Posterior cingulate gyrus (tissue), 11 donors: Measurements from ENCODE around the gene RHOF.

Experiments
- DNase-seq, 10 donors: peaks; one replicate each; pipeline versions ENCODE4 v3.0.0 to v3.0.0-alpha.2; 2020 to 2021; ENCODE audit warnings: mixed read lengths in 3 of 10
- intact Hi-C: fragments of 100-400 bp; cut with DNase I; formaldehyde crosslinking; loops from one replicate; pipeline ENCODE4 v1.15.1; 2023

Gene RHOF

GRCh38 chr12:121822393-121823100 is 29.1 kb upstream of the RHOF start:
- peak in 2 of 10 donors; percentile 48 to 64 for DNase-seq
- intact Hi-C loops, result no loop called here

- peak in 2 of 10 donors; percentile 18 to 62 for DNase-seq
- intact Hi-C loops, result no loop called here
These were observed 26.6 kb upstream of the RHOF start for GRCh38 chr12:121820056-121820455.

GRCh38 chr12:121819212-121819949 is 25.9 kb upstream of the RHOF start:
- intact Hi-C loops, result no loop called here
- DNase-seq, result peak in 2 of 10 donors; percentile 52 to 55

- intact Hi-C loops, result no loop called here
These were observed 24.2 kb upstream of the RHOF start for GRCh38 chr12:121817648-121818043.

GRCh38 chr12:121816925-121817647 is 23.6 kb upstream of the RHOF start:
- intact Hi-C loops, result no loop called here
- peak in 2 of 10 donors; percentile 61 for DNase-seq

More at GRCh38 chr12:121817648-121818043, 24.2 kb upstream of the RHOF start:
- DNase-seq, result peak in 2 of 10 donors; percentile 26 to 75

- peak in 1 of 10 donors; percentile 4 for DNase-seq
- intact Hi-C loops, result no loop called here
These were observed 21.8 kb upstream of the RHOF start for GRCh38 chr12:121815263-121815662.

GRCh38 chr12:121814429-121815119 is 21.1 kb upstream of the RHOF start:
- peak in 3 of 10 donors; percentile 25 to 71 (median 63) for DNase-seq
- intact Hi-C loops, result loop anchor here (5.0 kb wide), 1 partner anchor 37 kb away; no protein-coding TSS in a partner anchor

GRCh38 chr12:121813951-121814350 is 20.5 kb upstream of the RHOF start:
- peak in 2 of 10 donors; percentile 27 to 53 for DNase-seq
- intact Hi-C loops, result loop anchor here (5.0 kb wide), 1 partner anchor 37 kb away; no protein-coding TSS in a partner anchor

- DNase-seq, result peak in 3 of 10 donors; percentile 19 to 75 (median 71)
- intact Hi-C loops, result loop anchor here (1.0 to 5.0 kb wide), 2 partner anchors 18 to 36 kb away; no protein-coding TSS in a partner anchor
These were observed 19.7 kb upstream of the RHOF start for GRCh38 chr12:121812921-121813896.

- peak in 9 of 10 donors; percentile 63 to 96 (median 76) for DNase-seq
- intact Hi-C loops, result loop anchor here (1.0 to 5.0 kb wide), 2 partner anchors 17 to 35 kb away; no protein-coding TSS in a partner anchor
These were observed 18.9 kb upstream of the RHOF start for GRCh38 chr12:121812320-121812871.

GRCh38 chr12:121811434-121812319 is 18.2 kb upstream of the RHOF start:
- DNase-seq, result peak in 8 of 10 donors; percentile 58 to 95 (median 74)
- intact Hi-C loops, result loop anchor here (1.0 to 5.0 kb wide), 2 partner anchors 16 to 34 kb away; no protein-coding TSS in a partner anchor

GRCh38 chr12:121810833-121811433 is 17.4 kb upstream of the RHOF start:
- peak in 1 of 10 donors; percentile 3 for DNase-seq
- intact Hi-C loops, result loop anchor here (5.0 kb wide), 1 partner anchor 34 kb away; no protein-coding TSS in a partner anchor

- intact Hi-C loops, result loop anchor here (5.0 kb wide), 1 partner anchor 33 kb away; no protein-coding TSS in a partner anchor
- DNase-seq, result peak in 3 of 10 donors; percentile 21 to 82 (median 71)
These were observed 16.8 kb upstream of the RHOF start for GRCh38 chr12:121810234-121810817.

- peak in 2 of 10 donors; percentile 67 to 81 for DNase-seq
- intact Hi-C loops, result loop anchor here (5.0 kb wide), 1 partner anchor 32 kb away; no protein-coding TSS in a partner anchor
These were observed 16.2 kb upstream of the RHOF start for GRCh38 chr12:121809712-121810116.

- DNase-seq, result peak in 3 of 10 donors; percentile 7 to 64 (median 63)
- intact Hi-C loops, result no loop called here
These were observed 15.1 kb upstream of the RHOF start for GRCh38 chr12:121808623-121809022.

- DNase-seq, result peak in 1 of 10 donors; percentile 53
These were observed 14.3 kb upstream of the RHOF start for GRCh38 chr12:121807642-121808347.

More at GRCh38 chr12:121807642-121808347, 14.3 kb upstream of the RHOF start:
- intact Hi-C loops, result no loop called here
